ENCODE data around the gene BBOX1.
"Not testable (repeated sequence)": the region's sequence is repeated elsewhere in the genome, so short reads cannot be mapped to it uniquely, and the experiment has no call there.

BBOX1 gene

DNA sequence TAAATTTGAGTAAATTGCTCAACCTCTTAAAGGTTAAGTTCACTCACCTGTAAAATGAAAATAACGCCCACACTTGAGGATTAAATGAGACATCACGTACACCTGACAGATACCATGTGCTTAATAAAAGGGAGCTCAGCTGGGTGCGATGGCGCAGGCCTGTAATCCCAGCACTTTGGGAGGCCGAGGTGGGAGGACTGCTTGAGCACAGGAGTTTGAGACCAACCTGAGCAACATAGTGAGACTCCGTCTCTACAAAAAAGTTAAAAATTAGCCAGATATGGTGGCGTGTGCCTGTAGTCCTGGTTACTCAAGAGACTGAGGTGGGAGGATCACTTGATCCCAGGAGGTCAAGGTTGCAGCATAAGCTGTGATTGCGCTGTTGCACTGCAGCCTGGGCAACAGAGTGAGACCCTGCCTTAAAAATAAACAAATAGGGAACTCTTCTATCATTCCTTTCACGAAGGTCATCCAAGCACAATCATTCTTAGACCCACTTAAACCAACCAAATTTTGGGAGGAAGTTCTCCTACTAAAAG, 134.1 kb downstream of the BBOX1 start:
- in situ Hi-C loops (cut with HindIII; ENCODE audit: low sequenced_read_pairs), result no loop called here

GRCh38 chr11:27175562-27175961, 134.9 kb downstream of the BBOX1 start:
- in situ Hi-C loops (cut with HindIII; ENCODE audit: low sequenced_read_pairs), result not testable (repeated sequence)

Data from endothelial cell of hepatic sinusoid (primary cell).